ENCODE measurements around the gene DPCD. TPM values are rescaled to one million over a fixed set of nuclear protein-coding genes. Genes with fewer than 3 reads are reported as not detected.

DPCD gene
- polyA plus RNA-seq, 1 experiment: 46.4 TPM

GRCh38 chr10:101570428-101571270 lies 17.5 kb upstream of the DPCD start:
- ChIA-PET POLR2A (no interaction called here), CTCF (interaction anchor here (0.7 to 7.8 kb wide), 30 partner anchors 10 to 475 kb away, joined by 3 to 115 read pairs (median 7); partner anchors contain the start of genes DPCD and POLL)
- no peak for DNase-seq (ENCODE audit: low read depth)
- H3K27me3 ChIP-seq (ENCODE audit: control insufficient read depth, insufficient read depth, low read length): peaks cover 25% of the 10 kb centered on the region
- no peak for TF ChIP-seq CTCF (IDR thresholded peaks at IDR 0.05; ENCODE audit: insufficient read depth, low read depth, low read length)
- H3K4me3 ChIP-seq (ENCODE audit: low read depth, low read length): peak overlapping the region; percentile 71
- no peaks in the 10 kb centered on the region for H3K36me3 ChIP-seq (ENCODE audit: control insufficient read depth, insufficient read depth, low read length)

- CTCF ChIA-PET: interaction anchor here (0.8 to 7.8 kb wide), 27 partner anchors 10 to 476 kb away, joined by 3 to 115 read pairs (median 7); partner anchors contain the start of genes DPCD and POLL
- Histone ChIP-seq H3K36me3 (ENCODE audit: control insufficient read depth, insufficient read depth, low read length) (no peaks in the 10 kb centered on the region), H3K4me3 (ENCODE audit: low read depth, low read length) (no peak overlapping the region; the same call in 1 of the 2 replicates), H3K27me3 (ENCODE audit: control insufficient read depth, insufficient read depth, low read length) (peaks cover 20% of the 10 kb centered on the region)
- POLR2A ChIA-PET: no interaction called here
- TF ChIP-seq CTCF (IDR thresholded peaks at IDR 0.05; ENCODE audit: insufficient read depth, low read depth, low read length): no peak
- no peak for DNase-seq (ENCODE audit: low read depth)
Measured at GRCh38 chr10:101571271-101571925, 16.7 kb upstream of the DPCD start.

GRCh38 chr10:101572126-101572525 lies 16.0 kb upstream of the DPCD start:
- Histone ChIP-seq H3K36me3 (ENCODE audit: control insufficient read depth, insufficient read depth, low read length) (no peaks in the 10 kb centered on the region), H3K27me3 (ENCODE audit: control insufficient read depth, insufficient read depth, low read length) (peaks cover 16% of the 10 kb centered on the region), H3K4me3 (ENCODE audit: low read depth, low read length) (no peak overlapping the region)
- POLR2A ChIA-PET: no interaction called here
- CTCF ChIA-PET: interaction anchor here (1.0 to 7.8 kb wide), 7 partner anchors 26 to 359 kb away, joined by 3 to 115 read pairs (median 10); no protein-coding TSS in a partner anchor
- TF ChIP-seq CTCF (IDR thresholded peaks at IDR 0.05; ENCODE audit: insufficient read depth, low read depth, low read length): no peak
- no peak for DNase-seq (ENCODE audit: low read depth)

- ChIA-PET CTCF (interaction anchor here (1.4 to 7.8 kb wide), 2 partner anchors 301 to 360 kb away, joined by 3 to 115 read pairs; no protein-coding TSS in a partner anchor), POLR2A (no interaction called here)
- Histone ChIP-seq H3K36me3 (ENCODE audit: control insufficient read depth, insufficient read depth, low read length) (no peaks in the 10 kb centered on the region; the same call in 1 of the 2 replicates), H3K4me3 (ENCODE audit: low read depth, low read length) (no peak overlapping the region), H3K27me3 (ENCODE audit: control insufficient read depth, insufficient read depth, low read length) (peaks cover 11% of the 10 kb centered on the region)
- no peak for TF ChIP-seq CTCF (IDR thresholded peaks at IDR 0.05; ENCODE audit: insufficient read depth, low read depth, low read length)
- DNase-seq (ENCODE audit: low read depth): no peak
Measured at GRCh38 chr10:101572785-101573184, 15.3 kb upstream of the DPCD start.
